ENCODE measurements around the gene IREB2.

GRCh38 chr15:78507831-78508160 lies 69.8 kb downstream of the IREB2 start:
- TF ChIP-seq, protein P1, sequence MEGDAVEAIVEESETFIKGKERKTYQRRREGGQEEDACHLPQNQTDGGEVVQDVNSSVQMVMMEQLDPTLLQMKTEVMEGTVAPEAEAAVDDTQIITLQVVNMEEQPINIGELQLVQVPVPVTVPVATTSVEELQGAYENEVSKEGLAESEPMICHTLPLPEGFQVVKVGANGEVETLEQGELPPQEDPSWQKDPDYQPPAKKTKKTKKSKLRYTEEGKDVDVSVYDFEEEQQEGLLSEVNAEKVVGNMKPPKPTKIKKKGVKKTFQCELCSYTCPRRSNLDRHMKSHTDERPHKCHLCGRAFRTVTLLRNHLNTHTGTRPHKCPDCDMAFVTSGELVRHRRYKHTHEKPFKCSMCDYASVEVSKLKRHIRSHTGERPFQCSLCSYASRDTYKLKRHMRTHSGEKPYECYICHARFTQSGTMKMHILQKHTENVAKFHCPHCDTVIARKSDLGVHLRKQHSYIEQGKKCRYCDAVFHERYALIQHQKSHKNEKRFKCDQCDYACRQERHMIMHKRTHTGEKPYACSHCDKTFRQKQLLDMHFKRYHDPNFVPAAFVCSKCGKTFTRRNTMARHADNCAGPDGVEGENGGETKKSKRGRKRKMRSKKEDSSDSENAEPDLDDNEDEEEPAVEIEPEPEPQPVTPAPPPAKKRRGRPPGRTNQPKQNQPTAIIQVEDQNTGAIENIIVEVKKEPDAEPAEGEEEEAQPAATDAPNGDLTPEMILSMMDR (conservative IDR thresholded peaks at IDR 0.05; ENCODE audit: low read depth in 2 of 2), result no peak
- no peak for TF ChIP-seq POLR2AphosphoS5 (IDR thresholded peaks at IDR 0.05; ENCODE audit: low read depth)

Data from GM23338 (cell line).